Neural progenitor cell (in vitro differentiated cells): ENCODE results near the gene CHTOP.

Source experiments
- EZH2 ChIP-seq: fragments of 200-600 bp; sonication (generic); IDR thresholded peaks from 2 replicates; pipeline ENCODE4 v1.6.1; 2017; ENCODE audit warnings: antibody characterized with exemption, mild to moderate bottlenecking, moderate library complexity
- EZH2phosphoT487 ChIP-seq: fragments of 200-600 bp; sonication (generic); IDR thresholded peaks from 2 replicates; pipeline ENCODE4 v1.6.1; 2017; ENCODE audit warnings: antibody characterized with exemption
- TF ChIP-seq, protein P1 (sequence below): fragments of 200-600 bp; sonication (generic); IDR thresholded peaks from 2 replicates; pipeline ENCODE4 v1.5.1; 2017; ENCODE audit warnings: antibody characterized with exemption, mild to moderate bottlenecking

DNA sequence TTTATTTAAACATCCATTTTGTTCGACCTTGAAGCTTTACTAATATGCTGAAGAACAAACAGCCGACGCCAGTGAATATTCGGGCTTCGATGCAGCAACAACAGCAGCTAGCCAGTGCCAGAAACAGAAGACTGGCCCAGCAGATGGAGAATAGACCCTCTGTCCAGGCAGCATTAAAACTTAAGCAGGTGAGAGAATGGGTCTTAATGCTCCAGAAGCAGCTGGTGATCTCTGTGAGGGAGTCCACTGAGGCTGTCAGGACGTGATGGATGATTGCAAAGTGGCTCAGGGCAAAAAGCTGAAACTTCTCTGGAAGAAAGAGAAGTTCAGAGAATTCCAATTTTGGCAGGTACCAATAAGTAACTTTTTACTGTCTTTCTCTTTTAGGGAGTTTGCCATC is 4.4 kb downstream of the CHTOP start:
- no peak for TF ChIP-seq EZH2phosphoT487
- TF ChIP-seq, protein P1, sequence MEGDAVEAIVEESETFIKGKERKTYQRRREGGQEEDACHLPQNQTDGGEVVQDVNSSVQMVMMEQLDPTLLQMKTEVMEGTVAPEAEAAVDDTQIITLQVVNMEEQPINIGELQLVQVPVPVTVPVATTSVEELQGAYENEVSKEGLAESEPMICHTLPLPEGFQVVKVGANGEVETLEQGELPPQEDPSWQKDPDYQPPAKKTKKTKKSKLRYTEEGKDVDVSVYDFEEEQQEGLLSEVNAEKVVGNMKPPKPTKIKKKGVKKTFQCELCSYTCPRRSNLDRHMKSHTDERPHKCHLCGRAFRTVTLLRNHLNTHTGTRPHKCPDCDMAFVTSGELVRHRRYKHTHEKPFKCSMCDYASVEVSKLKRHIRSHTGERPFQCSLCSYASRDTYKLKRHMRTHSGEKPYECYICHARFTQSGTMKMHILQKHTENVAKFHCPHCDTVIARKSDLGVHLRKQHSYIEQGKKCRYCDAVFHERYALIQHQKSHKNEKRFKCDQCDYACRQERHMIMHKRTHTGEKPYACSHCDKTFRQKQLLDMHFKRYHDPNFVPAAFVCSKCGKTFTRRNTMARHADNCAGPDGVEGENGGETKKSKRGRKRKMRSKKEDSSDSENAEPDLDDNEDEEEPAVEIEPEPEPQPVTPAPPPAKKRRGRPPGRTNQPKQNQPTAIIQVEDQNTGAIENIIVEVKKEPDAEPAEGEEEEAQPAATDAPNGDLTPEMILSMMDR = no peak
- TF ChIP-seq EZH2 = no peak
